OCI-LY1 (cell line): ENCODE measurements around the gene LRRC2.

Experiments used
- H2AFZ ChIP-seq: fragments of 200-600 bp; sonication (generic), shearing (Covaris generic); 2 replicates; pipeline ENCODE4 v1.6.0; 2014; ENCODE audit warnings: antibody characterized with exemption, mild to moderate bottlenecking, low read length
- H3F3A ChIP-seq: fragments of 200-600 bp; sonication (generic), shearing (Covaris generic); 2 replicates; pipeline ENCODE4 v1.6.0; 2014; ENCODE audit warnings: mild to moderate bottlenecking, antibody characterized with exemption, low read length, moderate library complexity; ENCODE audit not compliant: insufficient read depth
- H3K27ac ChIP-seq: fragments of 200-600 bp; sonication (generic); 2 replicates; pipeline ENCODE4 v1.5.1; 2014; ENCODE audit warnings: low read length, mixed run types, mild to moderate bottlenecking, low read depth; ENCODE audit not compliant: poor library complexity, severe bottlenecking
- H3K27me3 ChIP-seq: fragments of 200-600 bp; sonication (generic); 2 replicates; pipeline ENCODE4 v1.6.0; 2014; ENCODE audit warnings: antibody characterized with exemption, mild to moderate bottlenecking, low read length, moderate library complexity; ENCODE audit not compliant: insufficient read depth
- H3K36me3 ChIP-seq: fragments of 200-600 bp; sonication (generic); 2 replicates; pipeline ENCODE4 v1.6.1; 2014; ENCODE audit warnings: mild to moderate bottlenecking, antibody characterized with exemption, low read length, moderate library complexity, mixed read lengths; ENCODE audit not compliant: insufficient read depth
- H3K4me1 ChIP-seq: fragments of 200-600 bp; sonication (generic); 2 replicates; pipeline ENCODE4 v1.5.1; 2014; ENCODE audit warnings: mild to moderate bottlenecking, low read length, moderate library complexity; ENCODE audit not compliant: insufficient read depth, severe bottlenecking
- H3K4me2 ChIP-seq: fragments of 200-600 bp; sonication (generic), shearing (Covaris generic); 2 replicates; pipeline ENCODE4 v1.6.1; 2014; ENCODE audit warnings: low read length
- H3K4me3 ChIP-seq: fragments of 200-600 bp; sonication (generic); 2 replicates; pipeline ENCODE4 v1.5.1; 2014; ENCODE audit warnings: low read length, low read depth, mild to moderate bottlenecking, mixed read lengths; ENCODE audit not compliant: poor library complexity, severe bottlenecking
- H3K79me2 ChIP-seq: fragments of 200-600 bp; shearing (Covaris generic); 2 replicates; pipeline ENCODE4 v1.6.1; 2016; ENCODE audit warnings: mixed run types, low read length, mixed read lengths; ENCODE audit not compliant: insufficient read depth
- H3K9ac ChIP-seq: fragments of 200-600 bp; sonication (generic), shearing (Covaris generic); 2 replicates; pipeline ENCODE4 v1.6.1; 2014; ENCODE audit warnings: mild to moderate bottlenecking, low read length, mixed read lengths
- H3K9me2 ChIP-seq: fragments of 200-600 bp; sonication (generic), shearing (Covaris generic); 2 replicates; pipeline ENCODE4 v1.6.1; 2014; ENCODE audit warnings: low read depth, mild to moderate bottlenecking, low read length, mixed read lengths
- H3K9me3 ChIP-seq: fragments of 200-600 bp; shearing (Covaris generic); 2 replicates; pipeline ENCODE4 v1.6.1; 2014; ENCODE audit warnings: low read length, mixed read lengths
- H4K20me1 ChIP-seq: fragments of 200-600 bp; sonication (generic), shearing (Covaris generic); 2 replicates; pipeline ENCODE4 v1.6.0; 2016; ENCODE audit warnings: mild to moderate bottlenecking, low read length; ENCODE audit not compliant: insufficient read depth
- EZH2 ChIP-seq: fragments of 200-600 bp; sonication (generic), shearing (Covaris generic); IDR thresholded peaks from 2 replicates; pipeline ENCODE4 v1.8.0; 2017; ENCODE audit warnings: borderline replicate concordance, mixed run types, mild to moderate bottlenecking, antibody characterized with exemption, low read length, moderate library complexity, mixed read lengths
- TF ChIP-seq, protein P1 (sequence below): fragments of 200-600 bp; sonication (generic), shearing (Covaris generic); IDR thresholded peaks from 2 replicates; pipeline ENCODE4 v1.5.1; 2017; ENCODE audit warnings: mild to moderate bottlenecking, antibody characterized with exemption, low read length, moderate library complexity, mixed read lengths

LRRC2 gene

DNA sequence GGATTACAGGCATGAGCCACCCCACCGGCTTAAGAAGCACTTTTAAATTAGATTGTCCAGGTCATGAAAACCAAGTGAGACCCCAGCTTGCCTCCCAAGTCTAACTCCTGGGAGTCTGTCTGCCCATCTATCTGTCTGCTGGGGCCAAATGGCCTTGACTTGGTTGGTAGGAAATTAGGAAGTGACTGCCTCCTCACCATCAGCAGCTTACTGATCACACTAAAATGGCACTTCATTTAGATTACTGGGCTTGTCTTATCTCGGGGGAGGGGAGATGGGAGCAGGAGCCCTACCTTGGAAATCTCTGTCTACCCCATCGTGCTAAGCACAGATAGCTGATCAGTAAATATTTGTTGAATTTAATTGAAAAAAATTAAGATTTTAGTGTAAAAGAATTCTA is 5.6 kb upstream of the LRRC2 start:
- TF ChIP-seq, protein P1, sequence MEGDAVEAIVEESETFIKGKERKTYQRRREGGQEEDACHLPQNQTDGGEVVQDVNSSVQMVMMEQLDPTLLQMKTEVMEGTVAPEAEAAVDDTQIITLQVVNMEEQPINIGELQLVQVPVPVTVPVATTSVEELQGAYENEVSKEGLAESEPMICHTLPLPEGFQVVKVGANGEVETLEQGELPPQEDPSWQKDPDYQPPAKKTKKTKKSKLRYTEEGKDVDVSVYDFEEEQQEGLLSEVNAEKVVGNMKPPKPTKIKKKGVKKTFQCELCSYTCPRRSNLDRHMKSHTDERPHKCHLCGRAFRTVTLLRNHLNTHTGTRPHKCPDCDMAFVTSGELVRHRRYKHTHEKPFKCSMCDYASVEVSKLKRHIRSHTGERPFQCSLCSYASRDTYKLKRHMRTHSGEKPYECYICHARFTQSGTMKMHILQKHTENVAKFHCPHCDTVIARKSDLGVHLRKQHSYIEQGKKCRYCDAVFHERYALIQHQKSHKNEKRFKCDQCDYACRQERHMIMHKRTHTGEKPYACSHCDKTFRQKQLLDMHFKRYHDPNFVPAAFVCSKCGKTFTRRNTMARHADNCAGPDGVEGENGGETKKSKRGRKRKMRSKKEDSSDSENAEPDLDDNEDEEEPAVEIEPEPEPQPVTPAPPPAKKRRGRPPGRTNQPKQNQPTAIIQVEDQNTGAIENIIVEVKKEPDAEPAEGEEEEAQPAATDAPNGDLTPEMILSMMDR = no peak
- TF ChIP-seq EZH2 = no peak
- Histone ChIP-seq H3K4me1 (no peaks in the 10 kb centered on the region), H4K20me1 (no peaks in the 10 kb centered on the region), H3K9ac (no peak overlapping the region), H3K9me3 (no peaks in the 10 kb centered on the region), H3K4me3 (no peak overlapping the region), H2AFZ (no peak overlapping the region), H3K36me3 (no peaks in the 10 kb centered on the region), H3K79me2 (no peaks in the 10 kb centered on the region), H3F3A (no peaks in the 10 kb centered on the region), H3K27ac (no peak overlapping the region), H3K4me2 (no peak overlapping the region), H3K9me2 (no peaks in the 10 kb centered on the region), H3K27me3 (no peaks in the 10 kb centered on the region; the same call in 1 of the 2 replicates)

DNA sequence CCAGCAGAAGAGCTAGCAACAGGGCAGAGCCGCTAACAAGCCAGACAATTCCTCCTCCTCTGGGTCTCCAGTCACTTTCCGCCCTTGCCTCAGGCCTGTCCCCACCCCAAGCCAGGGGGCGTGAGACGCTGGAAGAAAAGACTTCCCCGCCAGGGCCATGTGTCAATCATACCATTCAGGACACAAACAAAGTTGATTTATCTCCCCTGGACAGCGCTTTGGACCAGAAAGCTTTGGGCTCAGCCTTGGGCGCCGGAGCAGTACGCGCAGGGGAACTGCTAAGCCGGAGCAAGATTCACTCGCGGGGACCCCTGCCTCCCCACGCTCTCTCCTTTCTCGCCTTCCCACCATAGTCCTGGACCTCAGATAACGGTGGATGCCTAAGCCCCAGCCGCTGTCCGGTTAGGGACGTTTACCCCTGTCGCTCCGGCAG is 479 bp downstream of the LRRC2 start:
- Histone ChIP-seq H3K9ac (no peak overlapping the region), H3F3A (no peaks in the 10 kb centered on the region), H3K4me3 (no peak overlapping the region), H3K4me2 (no peak overlapping the region), H3K27ac (no peak overlapping the region), H3K9me2 (no peaks in the 10 kb centered on the region), H4K20me1 (no peaks in the 10 kb centered on the region), H3K27me3 (0 out of 2 replicates have a peak, but pooled peaks cover 6% of the 10 kb centered on the region), H3K4me1 (no peaks in the 10 kb centered on the region), H2AFZ (no peak overlapping the region), H3K36me3 (no peaks in the 10 kb centered on the region), H3K79me2 (no peaks in the 10 kb centered on the region), H3K9me3 (no peaks in the 10 kb centered on the region)
- TF ChIP-seq, protein P1 = no peak
- TF ChIP-seq EZH2 = no peak

DNA sequence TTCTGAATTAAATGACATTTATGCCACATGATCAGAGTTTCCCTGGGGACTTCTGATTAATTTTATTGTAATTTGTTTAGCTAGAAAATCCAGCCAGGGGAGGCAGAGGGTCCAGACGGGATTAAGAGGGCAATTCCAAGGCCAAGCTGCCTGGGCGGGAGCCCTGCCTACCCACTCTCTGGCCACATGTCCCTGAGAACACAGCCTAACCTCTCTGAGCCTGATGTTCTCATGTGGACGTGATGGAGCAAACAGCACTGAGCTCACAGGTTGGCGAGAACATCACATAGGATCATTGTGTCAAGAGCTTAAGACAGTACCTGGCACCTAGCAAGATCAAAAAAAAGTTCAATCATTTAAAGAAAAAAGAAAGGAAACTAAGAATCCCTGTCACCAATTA is 1.0 kb downstream of the LRRC2 start:
- H3K36me3 ChIP-seq = no peaks in the 10 kb centered on the region
- no peaks in the 10 kb centered on the region for H3K9me3 ChIP-seq
- no peak overlapping the region for H3K4me2 ChIP-seq
- no peaks in the 10 kb centered on the region for H3K9me2 ChIP-seq
- H4K20me1 ChIP-seq = no peaks in the 10 kb centered on the region
- H3F3A ChIP-seq = no peaks in the 10 kb centered on the region
- TF ChIP-seq EZH2 = no peak
- TF ChIP-seq, protein P1 = no peak
- no peaks in the 10 kb centered on the region for H3K4me1 ChIP-seq
- H3K27ac ChIP-seq = no peak overlapping the region
- no peak overlapping the region for H3K9ac ChIP-seq
- no peak overlapping the region for H2AFZ ChIP-seq
- no peaks in the 10 kb centered on the region for H3K79me2 ChIP-seq
- 0 out of 2 replicates have a peak, but pooled peaks cover 6% of the 10 kb centered on the region for H3K27me3 ChIP-seq
- H3K4me3 ChIP-seq = no peak overlapping the region
